Measurements from ENCODE around the gene FBLN1.
"Not testable (repeated sequence)": the region's sequence is repeated elsewhere in the genome, so short reads cannot be mapped to it uniquely, and the experiment has no call there.

DNA sequence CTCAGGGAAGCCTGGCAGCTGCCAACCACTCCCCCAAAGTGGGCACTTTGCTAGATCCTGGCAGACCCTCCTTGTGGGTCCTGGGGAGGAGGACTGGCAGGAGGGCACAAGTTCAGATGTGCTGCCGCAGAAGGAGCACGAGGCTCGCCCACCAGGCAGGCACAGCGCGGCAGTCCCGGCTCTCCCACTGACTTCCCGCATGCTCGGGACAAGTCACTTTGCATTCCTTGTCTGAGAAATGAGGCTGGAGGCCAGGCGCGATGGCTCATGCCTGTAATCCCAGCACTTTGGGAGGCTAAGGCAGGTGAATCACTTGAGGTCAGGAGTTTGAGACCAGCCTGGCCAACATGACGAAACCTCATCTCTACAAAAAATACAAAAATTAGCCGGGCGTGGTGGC lies 40.1 kb downstream of the FBLN1 start:
- TF ChIP-seq, protein P1, sequence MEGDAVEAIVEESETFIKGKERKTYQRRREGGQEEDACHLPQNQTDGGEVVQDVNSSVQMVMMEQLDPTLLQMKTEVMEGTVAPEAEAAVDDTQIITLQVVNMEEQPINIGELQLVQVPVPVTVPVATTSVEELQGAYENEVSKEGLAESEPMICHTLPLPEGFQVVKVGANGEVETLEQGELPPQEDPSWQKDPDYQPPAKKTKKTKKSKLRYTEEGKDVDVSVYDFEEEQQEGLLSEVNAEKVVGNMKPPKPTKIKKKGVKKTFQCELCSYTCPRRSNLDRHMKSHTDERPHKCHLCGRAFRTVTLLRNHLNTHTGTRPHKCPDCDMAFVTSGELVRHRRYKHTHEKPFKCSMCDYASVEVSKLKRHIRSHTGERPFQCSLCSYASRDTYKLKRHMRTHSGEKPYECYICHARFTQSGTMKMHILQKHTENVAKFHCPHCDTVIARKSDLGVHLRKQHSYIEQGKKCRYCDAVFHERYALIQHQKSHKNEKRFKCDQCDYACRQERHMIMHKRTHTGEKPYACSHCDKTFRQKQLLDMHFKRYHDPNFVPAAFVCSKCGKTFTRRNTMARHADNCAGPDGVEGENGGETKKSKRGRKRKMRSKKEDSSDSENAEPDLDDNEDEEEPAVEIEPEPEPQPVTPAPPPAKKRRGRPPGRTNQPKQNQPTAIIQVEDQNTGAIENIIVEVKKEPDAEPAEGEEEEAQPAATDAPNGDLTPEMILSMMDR (conservative IDR thresholded peaks at IDR 0.05; ENCODE audit: low read length), result not testable (repeated sequence)
- not testable (repeated sequence) for TF ChIP-seq EZH2phosphoT487 (IDR thresholded peaks at IDR 0.05; ENCODE audit: borderline replicate concordance)
